IMR-90 (cell line): ENCODE results near the gene ETV4. TPM values are rescaled to one million over a fixed set of nuclear protein-coding genes. Genes with fewer than 3 reads are reported as not detected.

Experiments used
- ATAC-seq: fragments of 200-7000 bp; cut with Tn5 transposase; 2 replicates; pipeline ENCODE4 v1.9.1; 2020; ENCODE audit warnings: low read depth, mild to moderate bottlenecking, moderate library complexity
- BruUV-seq: library from RNA; stranded (reverse); fragments of 400-500 nt; replicated peaks from 2 replicates; lab custom pipeline; 2021; lab: Mats Ljungman, UMichigan
- CTCF ChIA-PET: fragments of 300-600 bp; formaldehyde crosslinking; extraction: SDS; loops from one replicate; lab custom pipeline; 2021; ENCODE audit warnings: antibody characterized with exemption; lab: Yijun Ruan, JAX
- POLR2A ChIA-PET: fragments of 300-600 bp; sonication (Branson Sonifier 250); formaldehyde crosslinking; loops from one replicate; lab custom pipeline; 2022; ENCODE audit warnings: antibody characterized with exemption; ENCODE audit not compliant: unreplicated experiment; lab: Charles Lee
- DNase-seq: peaks from one replicate; pipeline ENCODE4 v3.0.0; 2013
- H2AFZ ChIP-seq: replicated peaks from 2 replicates; pipeline ENCODE3; 2013; ENCODE audit warnings: low read length, mild to moderate bottlenecking; ENCODE audit not compliant: poor library complexity
- H2AK5ac ChIP-seq: 2 replicates; pipeline ENCODE4 v1.6.1; 2013; ENCODE audit warnings: low read depth, low read length, inconsistent platforms
- H2AK9ac ChIP-seq: replicated peaks from 2 replicates; pipeline ENCODE3; 2013; ENCODE audit warnings: mild to moderate bottlenecking, low read depth, low read length, moderate library complexity; ENCODE audit not compliant: poor library complexity
- H2BK120ac ChIP-seq: 2 replicates; pipeline ENCODE4 v1.6.1; 2013; ENCODE audit warnings: low read depth, low read length, inconsistent platforms
- H2BK15ac ChIP-seq: 3 replicates; pipeline ENCODE4 v1.6.1; 2013; ENCODE audit warnings: low read depth, low read length, inconsistent platforms
- H2BK20ac ChIP-seq: 2 replicates; pipeline ENCODE4 v1.6.1; 2013; ENCODE audit warnings: low read depth, mild to moderate bottlenecking, inconsistent platforms, low read length, moderate library complexity
- H2BK5ac ChIP-seq: 2 replicates; pipeline ENCODE4 v1.6.1; 2013; ENCODE audit warnings: mild to moderate bottlenecking, low read depth, low read length, inconsistent platforms; ENCODE audit not compliant: poor library complexity, severe bottlenecking
- H3K14ac ChIP-seq: replicated peaks from 2 replicates; pipeline ENCODE4 v1.6.1; 2013; ENCODE audit warnings: low read depth, low read length, inconsistent platforms
- H3K18ac ChIP-seq: 2 replicates; pipeline ENCODE4 v1.6.1; 2013; ENCODE audit warnings: low read depth, low read length, control low read depth
- H3K23ac ChIP-seq: 2 replicates; pipeline ENCODE4 v1.6.1; 2013; ENCODE audit warnings: low read depth, low read length, inconsistent platforms
- H3K27ac ChIP-seq: 2 replicates; pipeline ENCODE4 v1.5.1; 2013; ENCODE audit warnings: mild to moderate bottlenecking, control low read depth, low read length; ENCODE audit not compliant: insufficient read depth
- H3K27me3 ChIP-seq: 2 replicates; pipeline ENCODE4 v1.6.1; 2013; ENCODE audit warnings: low read length; ENCODE audit not compliant: control insufficient read depth, insufficient read depth
- H3K36me3 ChIP-seq: 2 replicates; pipeline ENCODE4 v1.6.1; 2013; ENCODE audit warnings: low read length, mixed read lengths; ENCODE audit not compliant: control insufficient read depth, insufficient read depth
- H3K4ac ChIP-seq: 2 replicates; pipeline ENCODE4 v1.6.1; 2013; ENCODE audit warnings: low read depth, low read length, inconsistent platforms
- H3K4me1 ChIP-seq: 2 replicates; pipeline ENCODE4 v1.6.1; 2013; ENCODE audit warnings: low read length, mixed read lengths; ENCODE audit not compliant: control insufficient read depth, insufficient read depth
- H3K4me2 ChIP-seq: 2 replicates; pipeline ENCODE4 v1.6.1; 2013; ENCODE audit warnings: low read depth, mild to moderate bottlenecking, control low read depth, low read length, moderate library complexity
- H3K4me3 ChIP-seq: 2 replicates; pipeline ENCODE4 v1.5.1; 2013; ENCODE audit warnings: low read depth, mild to moderate bottlenecking, control low read depth, low read length, moderate library complexity; ENCODE audit not compliant: insufficient read depth
- H3K56ac ChIP-seq: 2 replicates; pipeline ENCODE4 v1.6.1; 2013; ENCODE audit warnings: low read length, inconsistent platforms; ENCODE audit not compliant: insufficient read depth; ENCODE audit errors: extremely low read depth
- H3K79me1 ChIP-seq, 2 experiments: 2 replicates each; pipeline ENCODE4 v1.6.1; 2013; ENCODE audit warnings: low read length in 2 of 2, inconsistent platforms in 1 of 2, low read depth in 1 of 2
- H3K9ac ChIP-seq: 2 replicates; pipeline ENCODE4 v1.6.1; 2013; ENCODE audit warnings: low read depth, low read length, control low read depth
- H3K9me1 ChIP-seq: 2 replicates; pipeline ENCODE4 v1.6.1; 2013; ENCODE audit warnings: low read length, inconsistent platforms; ENCODE audit not compliant: insufficient read depth
- H3K9me3 ChIP-seq: 2 replicates; pipeline ENCODE4 v1.6.1; 2013; ENCODE audit warnings: low read length; ENCODE audit not compliant: control insufficient read depth, insufficient read depth
- H4K20me1 ChIP-seq: 2 replicates; pipeline ENCODE4 v1.6.1; 2013; ENCODE audit warnings: low read length, inconsistent platforms; ENCODE audit not compliant: insufficient read depth
- H4K5ac ChIP-seq: 2 replicates; pipeline ENCODE4 v1.6.1; 2013; ENCODE audit warnings: mild to moderate bottlenecking, low read depth, low read length, control low read depth
- H4K8ac ChIP-seq, 2 experiments: 2 replicates each; pipeline ENCODE4 v1.6.1; 2013; ENCODE audit warnings: low read depth in 2 of 2, low read length in 2 of 2, control low read depth in 1 of 2, inconsistent platforms in 1 of 2
- H4K91ac ChIP-seq: 2 replicates; pipeline ENCODE4 v1.6.1; 2013; ENCODE audit warnings: low read depth, low read length, inconsistent platforms; ENCODE audit not compliant: insufficient read depth
- SMC3 ChIP-seq: fragments of 150-350 bp; IDR thresholded peaks from 2 replicates; pipeline ENCODE4 v1.6.1; 2016; ENCODE audit warnings: low read depth, mild to moderate bottlenecking, antibody characterized with exemption, low read length, moderate library complexity
- WGBS, 2 experiments: methylation state at CpG; one replicate each; pipeline versions ENCODE4 v1.1.5 to v1.1.7; 2013; ENCODE audit warnings: missing lambda C conversion rate in 2 of 2; ENCODE audit not compliant: insufficient read length in 1 of 2; ENCODE audit errors: extremely low coverage in 2 of 2; 5-methylcytosine and 5-hydroxymethylcytosine counted together
- dilution Hi-C: fragments of 300-500 bp; cut with HindIII; formaldehyde crosslinking; loops from one replicate; pipeline ENCODE4 v1.14.3; 2018; ENCODE audit warnings: low sequenced_read_pairs; ENCODE audit not compliant: unreplicated experiment
- in situ Hi-C: fragments of 300-500 bp; cut with MboI; formaldehyde crosslinking; loops from 3 replicates; pipeline ENCODE4 v1.14.3; 2019; ENCODE audit warnings: low sequenced_read_pairs, inconsistent platforms, mixed read lengths
- intact Hi-C: fragments of 100-400 bp; cut with micrococcal nuclease; formaldehyde crosslinking; loops from 2 replicates; pipeline ENCODE4 v1.10.0; 2022
- polyA plus RNA-seq, 3 experiments: library from polyadenylated mRNA; depleted of rRNA; stranded (reverse); fragments of >200 nt; gene quantifications; 2 replicates each; pipeline ENCODE4 v1.2.3, GENCODE V29; 2012; ENCODE audit warnings: low replicate concordance in 1 of 3
- total RNA-seq: library from RNA; depleted of rRNA; stranded (reverse); fragments of >200 nt; gene quantifications from 2 replicates; pipeline ENCODE4 v1.2.3, GENCODE V29; 2012

Gene ETV4
- total and polyA plus RNA-seq, 2 of the 4 experiments (the other 2 are of a cell fraction): 4.3 to 13.2 TPM

DNA sequence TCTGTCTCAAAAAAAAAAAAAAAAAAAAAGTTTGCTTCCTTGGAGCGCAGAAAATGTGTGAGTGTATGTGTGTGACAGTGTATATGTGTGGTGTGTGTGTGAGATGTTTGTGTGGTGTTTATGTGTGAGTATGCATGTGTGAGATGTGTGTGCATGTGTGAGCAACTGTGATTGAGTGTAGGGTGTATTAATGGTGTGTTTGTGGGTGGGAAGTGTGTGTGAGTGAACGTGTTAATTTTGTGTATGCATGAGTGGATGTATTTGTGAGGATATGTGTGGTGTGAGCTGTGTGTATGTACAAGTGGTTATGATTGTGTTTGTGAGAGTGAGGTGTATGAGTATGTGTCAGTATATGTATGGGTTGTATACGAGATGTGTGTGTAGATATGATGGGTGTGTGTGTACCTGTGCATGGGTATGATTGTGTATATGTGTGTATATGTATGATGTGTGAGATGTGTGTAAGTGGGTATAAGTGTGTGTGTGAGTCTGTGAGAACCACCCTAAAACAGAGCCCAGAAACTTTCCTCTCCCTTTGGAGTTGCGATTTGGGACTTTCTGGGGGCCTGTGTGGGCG lies 22.5 kb upstream of the ETV4 start:
- Histone ChIP-seq H2BK20ac (no peak overlapping the region), H2AK5ac (no peak overlapping the region; the same call in 1 of the 2 replicates), H3K4me1 (peaks cover 2% of the 10 kb centered on the region), H4K8ac (no peak overlapping the region), H4K91ac (no peak overlapping the region), H3K9me3 (no peaks in the 10 kb centered on the region), H2AK9ac (no peak overlapping the region), H3K23ac (no peak overlapping the region), H3K27me3 (no peaks in the 10 kb centered on the region), H2BK5ac (peak overlapping the region; percentile 37), H3K18ac (no peak overlapping the region), H2BK15ac (no peak overlapping the region), H3K14ac (no peak overlapping the region), H3K36me3 (no peaks in the 10 kb centered on the region), H3K56ac (no peak overlapping the region), H3K4ac (no peak overlapping the region), H3K9ac (no peak overlapping the region), H3K79me1 (no peaks in the 10 kb centered on the region), H3K4me3 (no peak overlapping the region), H3K4me2 (no peak overlapping the region), H2AFZ (no peak overlapping the region), H3K9me1 (peaks cover 4% of the 10 kb centered on the region), H4K5ac (no peak overlapping the region), H3K27ac (no peak overlapping the region), H2BK120ac (no peak overlapping the region), H4K20me1 (peaks cover 3% of the 10 kb centered on the region; the same call in 1 of the 2 replicates)
- intact Hi-C loops (no loop called here), in situ Hi-C loops (no loop called here), dilution Hi-C loops (no loop called here)
- POLR2A ChIA-PET: no interaction called here
- DNase-seq (no peak), ATAC-seq (no peak)
- TF ChIP-seq SMC3: no peak
- no TSS peak for BruUV-seq
- 73 to 100% methylated on average over 1 to 2 of the region's 5 CpGs for WGBS, 2 experiments
- CTCF ChIA-PET: no interaction called here
